Astrocyte (in vitro differentiated cells and primary cell): ENCODE measurements around the gene ATXN1. TPM values are rescaled to one million over a fixed set of nuclear protein-coding genes. Genes with fewer than 3 reads are reported as not detected.

ENCODE experiments used
- DNase-seq: peaks from one replicate; pipeline ENCODE4 v3.0.0-alpha.2; 2010; ENCODE audit warnings: low read depth
- FAIRE-seq: peaks from 2 replicates; lab custom pipeline; 2011; peaks lifted over from hg19 to GRCh38; lab: Jason Lieb, UNC
- H2AFZ ChIP-seq: 2 replicates; pipeline ENCODE4 v1.6.0; 2012; ENCODE audit warnings: low read depth, low read length, inconsistent platforms
- H3K27ac ChIP-seq: 2 replicates; pipeline ENCODE4 v1.5.1; 2011; ENCODE audit warnings: low read depth, low read length, inconsistent platforms
- H3K27me3 ChIP-seq: 2 replicates; pipeline ENCODE4 v1.6.0; 2011; ENCODE audit warnings: low read length, inconsistent platforms; ENCODE audit not compliant: insufficient read depth
- H3K36me3 ChIP-seq: 2 replicates; pipeline ENCODE4 v1.5.1; 2011; ENCODE audit warnings: low read length, inconsistent platforms; ENCODE audit not compliant: insufficient read depth
- H3K4me1 ChIP-seq: 2 replicates; pipeline ENCODE4 v1.5.1; 2011; ENCODE audit warnings: low read length, inconsistent platforms; ENCODE audit not compliant: insufficient read depth
- H3K4me2 ChIP-seq: 2 replicates; pipeline ENCODE4 v1.6.0; 2012; ENCODE audit warnings: low read length, inconsistent platforms
- H3K4me3 ChIP-seq: 2 replicates; pipeline ENCODE4 v1.5.1; 2011; ENCODE audit warnings: low read depth, mild to moderate bottlenecking, low read length, inconsistent platforms; ENCODE audit not compliant: insufficient read depth
- H3K79me2 ChIP-seq: 2 replicates; pipeline ENCODE4 v1.6.0; 2012; ENCODE audit warnings: mild to moderate bottlenecking, low read length, inconsistent platforms; ENCODE audit not compliant: insufficient read depth
- H3K9ac ChIP-seq: 2 replicates; pipeline ENCODE4 v1.6.0; 2012; ENCODE audit warnings: mild to moderate bottlenecking, low read length, inconsistent platforms
- H3K9me3 ChIP-seq: 2 replicates; pipeline ENCODE4 v1.5.1; 2012; ENCODE audit warnings: low read depth, mild to moderate bottlenecking, low read length, inconsistent platforms; ENCODE audit not compliant: insufficient read depth
- H4K20me1 ChIP-seq: 2 replicates; pipeline ENCODE4 v1.6.0; 2012; ENCODE audit warnings: low read length, inconsistent platforms; ENCODE audit not compliant: insufficient read depth
- H3K27ac Mint-ChIP-seq: one replicate; pipeline ENCODE4 v1.8.0; 2021; ENCODE audit warnings: mild to moderate bottlenecking, mixed read lengths; ENCODE audit not compliant: unreplicated experiment
- H3K27me3 Mint-ChIP-seq: one replicate; pipeline ENCODE4 v1.8.0; 2021; ENCODE audit warnings: low read depth, mixed read lengths; ENCODE audit not compliant: unreplicated experiment
- H3K36me3 Mint-ChIP-seq: one replicate; pipeline ENCODE4 v1.8.0; 2021; ENCODE audit warnings: low read depth, mixed read lengths; ENCODE audit not compliant: unreplicated experiment
- H3K4me1 Mint-ChIP-seq: one replicate; pipeline ENCODE4 v1.8.0; 2021; ENCODE audit warnings: low read depth, mixed read lengths; ENCODE audit not compliant: unreplicated experiment
- H3K4me3 Mint-ChIP-seq: one replicate; pipeline ENCODE4 v1.8.0; 2021; ENCODE audit warnings: mild to moderate bottlenecking, moderate library complexity, mixed read lengths; ENCODE audit not compliant: unreplicated experiment
- H3K9me3 Mint-ChIP-seq: one replicate; pipeline ENCODE4 v1.8.0; 2021; ENCODE audit warnings: mild to moderate bottlenecking, mixed read lengths; ENCODE audit not compliant: unreplicated experiment
- EZH2 ChIP-seq: IDR thresholded peaks from 2 replicates; pipeline ENCODE4 v1.6.1; 2012; ENCODE audit warnings: mild to moderate bottlenecking, low read length, inconsistent platforms; ENCODE audit not compliant: insufficient read depth
- total RNA-seq: library from RNA; stranded (reverse); gene quantifications from 2 replicates; pipeline ENCODE4 v1.2.1, GENCODE V29; 2021
- TF ChIP-seq, protein P1 (sequence below): IDR thresholded peaks from 2 replicates; pipeline ENCODE4 v1.5.1; 2011; ENCODE audit warnings: low read depth, mild to moderate bottlenecking, inconsistent platforms, low read length, moderate library complexity; ENCODE audit not compliant: insufficient read depth

The ATXN1 gene
- total RNA-seq, 1 donor from 2014 or later = 70.9 TPM

DNA sequence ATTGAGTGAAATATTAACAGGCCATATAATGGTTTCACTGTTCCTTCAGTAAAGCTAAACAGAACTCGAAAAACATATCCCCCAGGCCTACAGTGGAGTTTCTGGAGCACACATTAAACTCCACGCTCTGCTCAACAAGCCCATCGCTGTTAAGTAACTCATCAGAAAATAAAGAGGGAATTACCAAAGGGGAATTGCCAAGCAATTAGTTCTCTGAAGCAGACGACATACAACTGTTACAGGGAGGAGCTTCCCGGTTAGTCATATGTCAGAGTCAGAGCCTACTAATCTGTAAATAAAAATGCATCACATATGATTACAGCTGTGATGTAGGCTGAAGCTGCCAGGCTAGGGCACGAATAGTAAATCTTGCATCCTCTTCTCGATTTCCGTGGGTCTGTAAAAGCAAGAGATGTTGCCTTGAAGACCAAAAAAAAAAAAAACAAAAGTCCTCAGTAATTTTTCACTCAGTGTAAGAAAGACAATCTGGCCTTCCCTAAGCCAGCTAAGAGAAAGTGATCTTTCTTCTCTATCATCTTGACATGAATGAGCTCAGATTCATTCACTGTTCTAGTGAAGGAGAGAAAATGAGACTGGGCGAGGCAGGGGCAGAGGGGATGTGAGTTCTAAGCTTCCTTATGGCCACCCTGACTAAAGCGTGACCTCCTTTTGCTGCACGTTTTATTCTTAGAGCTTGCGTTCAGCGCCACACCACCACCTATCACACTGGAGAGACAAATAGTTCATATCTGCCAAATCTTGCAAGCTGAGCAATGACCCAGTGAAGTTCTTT lies 13.8 kb downstream of the ATXN1 start:
- peak; percentile 43 for FAIRE-seq
- Histone ChIP-seq H3K9me3 (no peaks in the 10 kb centered on the region), H3K4me3 (no peak overlapping the region), H4K20me1 (peaks cover 4% of the 10 kb centered on the region), H3K4me1 (peaks cover 52% of the 10 kb centered on the region), H3K79me2 (peaks cover 98% of the 10 kb centered on the region), H3K27me3 (no peaks in the 10 kb centered on the region), H3K4me2 (peak overlapping the region; percentile 73), H2AFZ (no peak overlapping the region), H3K27ac (peak overlapping the region; percentile 81), H3K9ac (peak overlapping the region; percentile 73), H3K36me3 (peaks cover 4% of the 10 kb centered on the region)
- no peaks in the 10 kb centered on the region for H3K27me3 Mint-ChIP-seq
- H3K27ac Mint-ChIP-seq = peak overlapping the region; percentile 74
- peaks cover 85% of the 10 kb centered on the region for H3K4me1 Mint-ChIP-seq
- peak; percentile 89 for DNase-seq
- no peak for TF ChIP-seq EZH2
- TF ChIP-seq, protein P1, sequence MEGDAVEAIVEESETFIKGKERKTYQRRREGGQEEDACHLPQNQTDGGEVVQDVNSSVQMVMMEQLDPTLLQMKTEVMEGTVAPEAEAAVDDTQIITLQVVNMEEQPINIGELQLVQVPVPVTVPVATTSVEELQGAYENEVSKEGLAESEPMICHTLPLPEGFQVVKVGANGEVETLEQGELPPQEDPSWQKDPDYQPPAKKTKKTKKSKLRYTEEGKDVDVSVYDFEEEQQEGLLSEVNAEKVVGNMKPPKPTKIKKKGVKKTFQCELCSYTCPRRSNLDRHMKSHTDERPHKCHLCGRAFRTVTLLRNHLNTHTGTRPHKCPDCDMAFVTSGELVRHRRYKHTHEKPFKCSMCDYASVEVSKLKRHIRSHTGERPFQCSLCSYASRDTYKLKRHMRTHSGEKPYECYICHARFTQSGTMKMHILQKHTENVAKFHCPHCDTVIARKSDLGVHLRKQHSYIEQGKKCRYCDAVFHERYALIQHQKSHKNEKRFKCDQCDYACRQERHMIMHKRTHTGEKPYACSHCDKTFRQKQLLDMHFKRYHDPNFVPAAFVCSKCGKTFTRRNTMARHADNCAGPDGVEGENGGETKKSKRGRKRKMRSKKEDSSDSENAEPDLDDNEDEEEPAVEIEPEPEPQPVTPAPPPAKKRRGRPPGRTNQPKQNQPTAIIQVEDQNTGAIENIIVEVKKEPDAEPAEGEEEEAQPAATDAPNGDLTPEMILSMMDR = no peak
- H3K4me3 Mint-ChIP-seq = peak overlapping the region; percentile 7
- no peaks in the 10 kb centered on the region for H3K9me3 Mint-ChIP-seq
- peaks cover 31% of the 10 kb centered on the region for H3K36me3 Mint-ChIP-seq

DNA sequence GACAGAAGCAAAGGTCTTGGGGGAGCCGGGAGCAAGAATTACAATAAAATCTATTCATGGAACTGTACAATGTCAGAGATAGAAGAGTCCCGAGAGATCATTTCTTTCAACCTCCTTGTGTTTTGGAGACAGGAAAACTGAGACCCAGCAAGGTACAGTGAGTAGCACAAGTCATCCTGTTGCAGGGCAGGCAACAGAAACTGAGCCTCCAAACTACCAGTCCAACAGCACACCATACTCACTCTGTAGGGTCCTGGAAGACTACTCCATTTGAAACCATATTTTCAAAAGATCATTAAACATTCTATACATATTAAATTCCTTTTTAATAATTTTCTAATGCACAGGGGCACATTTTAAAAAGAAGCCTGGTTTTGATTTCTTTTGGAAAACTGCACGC lies 14.4 kb downstream of the ATXN1 start:
- Mint-ChIP-seq H3K27me3 (no peaks in the 10 kb centered on the region), H3K36me3 (peaks cover 31% of the 10 kb centered on the region), H3K4me1 (peaks cover 86% of the 10 kb centered on the region), H3K4me3 (peak overlapping the region; percentile 7), H3K27ac (peak overlapping the region; percentile 74), H3K9me3 (no peaks in the 10 kb centered on the region)
- peak overlapping the region; percentile 73 for H3K9ac ChIP-seq
- peak overlapping the region; percentile 73 for H3K4me2 ChIP-seq
- no peak for TF ChIP-seq EZH2
- TF ChIP-seq, protein P1 = no peak
- H3K4me3 ChIP-seq = no peak overlapping the region
- no peaks in the 10 kb centered on the region for H3K27me3 ChIP-seq
- H3K4me1 ChIP-seq = peaks cover 52% of the 10 kb centered on the region
- no peaks in the 10 kb centered on the region for H3K9me3 ChIP-seq
- peak overlapping the region; percentile 81 for H3K27ac ChIP-seq
- H2AFZ ChIP-seq = no peak overlapping the region
- DNase-seq (no peak), FAIRE-seq (no peak)
- H4K20me1 ChIP-seq = peaks cover 4% of the 10 kb centered on the region
- peaks cover 96% of the 10 kb centered on the region for H3K79me2 ChIP-seq
- peaks cover 3% of the 10 kb centered on the region for H3K36me3 ChIP-seq

DNA sequence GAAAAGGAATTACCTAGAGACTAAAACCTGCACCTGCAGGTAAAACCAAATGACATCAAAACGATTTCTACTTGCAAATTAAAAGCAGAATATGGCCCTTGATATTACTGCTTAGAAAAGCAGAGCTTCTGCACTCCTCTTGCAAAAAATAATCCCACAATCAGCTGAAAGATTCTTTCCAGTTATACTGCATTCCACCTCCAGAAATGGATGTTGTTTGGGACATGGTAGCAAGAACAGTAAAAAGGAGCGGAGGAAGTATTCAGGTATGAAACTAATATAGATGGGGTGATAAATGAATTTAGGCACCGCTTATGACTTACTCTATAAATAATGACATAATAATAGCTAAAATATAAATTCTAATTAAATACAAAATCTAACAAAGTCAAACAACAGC lies 14.9 kb downstream of the ATXN1 start:
- Histone ChIP-seq H3K27ac (no peak overlapping the region), H3K9ac (no peak overlapping the region), H3K36me3 (no peaks in the 10 kb centered on the region), H4K20me1 (peaks cover 4% of the 10 kb centered on the region), H3K27me3 (no peaks in the 10 kb centered on the region), H3K4me1 (peaks cover 52% of the 10 kb centered on the region), H3K4me2 (no peak overlapping the region), H3K4me3 (no peak overlapping the region), H3K79me2 (peaks cover 92% of the 10 kb centered on the region), H3K9me3 (no peaks in the 10 kb centered on the region), H2AFZ (no peak overlapping the region)
- Mint-ChIP-seq H3K4me1 (peaks cover 86% of the 10 kb centered on the region), H3K4me3 (no peak overlapping the region), H3K36me3 (peaks cover 31% of the 10 kb centered on the region), H3K9me3 (no peaks in the 10 kb centered on the region), H3K27me3 (no peaks in the 10 kb centered on the region), H3K27ac (no peak overlapping the region)
- DNase-seq (no peak), FAIRE-seq (no peak)
- TF ChIP-seq, protein P1 = no peak
- no peak for TF ChIP-seq EZH2
